AG08395 (cell line): ENCODE results near the gene DAPL1.

Experiments used
- DNase-seq: peaks from one replicate; pipeline ENCODE4 v3.0.0; 2012; ENCODE audit warnings: mixed read lengths, low spot score

DAPL1 gene

GRCh38 chr2:158777077-158777476 lies 18.0 kb upstream of the DAPL1 start:
- DNase-seq = no peak

GRCh38 chr2:158778243-158778642 lies 16.9 kb upstream of the DAPL1 start:
- no peak for DNase-seq

- peak; percentile 46 for DNase-seq
These were observed 15.5 kb upstream of the DAPL1 start for GRCh38 chr2:158779621-158780020.

- DNase-seq = peak; percentile 77
These were observed 13.7 kb upstream of the DAPL1 start for GRCh38 chr2:158781353-158781961.

GRCh38 chr2:158782136-158782535 lies 13.0 kb upstream of the DAPL1 start:
- DNase-seq = no peak

- DNase-seq = peak; percentile 35
These were observed 12.5 kb upstream of the DAPL1 start for GRCh38 chr2:158782616-158783015.

GRCh38 chr2:158783923-158784322 lies 11.2 kb upstream of the DAPL1 start:
- DNase-seq = no peak

GRCh38 chr2:158786897-158787296 lies 8.2 kb upstream of the DAPL1 start:
- DNase-seq = no peak

- DNase-seq = no peak
These were observed 6.2 kb upstream of the DAPL1 start for GRCh38 chr2:158788951-158789350.

GRCh38 chr2:158796652-158797051 lies 1.5 kb downstream of the DAPL1 start:
- DNase-seq = no peak

GRCh38 chr2:158797963-158798700 lies 3.0 kb downstream of the DAPL1 start:
- DNase-seq = peak; percentile 43

GRCh38 chr2:158799181-158799580 lies 4.1 kb downstream of the DAPL1 start:
- no peak for DNase-seq

- DNase-seq = no peak
These were observed 8.4 kb downstream of the DAPL1 start for GRCh38 chr2:158803506-158803905.

- DNase-seq = no peak
These were observed 10.1 kb downstream of the DAPL1 start for GRCh38 chr2:158805255-158805654.

- DNase-seq = no peak
These were observed 10.8 kb downstream of the DAPL1 start for GRCh38 chr2:158805936-158806335.

- DNase-seq = no peak
These were observed 11.8 kb downstream of the DAPL1 start for GRCh38 chr2:158806941-158807340.

- DNase-seq = no peak
These were observed 13.3 kb downstream of the DAPL1 start for GRCh38 chr2:158808426-158808825.

- no peak for DNase-seq
These were observed 14.7 kb downstream of the DAPL1 start for GRCh38 chr2:158809816-158810215.

- DNase-seq = no peak
These were observed 15.8 kb downstream of the DAPL1 start for GRCh38 chr2:158810731-158811460.

- peak; percentile 29 for DNase-seq
These were observed 20.0 kb downstream of the DAPL1 start for GRCh38 chr2:158815166-158815565.

- no peak for DNase-seq
These were observed 20.5 kb downstream of the DAPL1 start for GRCh38 chr2:158815658-158816057.

- peak; percentile 62 for DNase-seq
These were observed 22.5 kb downstream of the DAPL1 start for GRCh38 chr2:158817588-158817987.

GRCh38 chr2:158818511-158818910 lies 23.4 kb downstream of the DAPL1 start:
- no peak for DNase-seq
